HG03520 (cell line): Measurements from ENCODE around the gene CHD9NB.
A peak's percentile ranks its signal among the peaks of the same experiment; 100 is the strongest.
"Not testable (repeated sequence)": the region's sequence is repeated elsewhere in the genome, so short reads cannot be mapped to it uniquely, and the experiment has no call there.

Source experiments
- ATAC-seq: cut with Tn5 transposase; IDR thresholded peaks from one replicate; pipeline ENCODE4 v1.9.1; 2021; ENCODE audit warnings: mild to moderate bottlenecking, moderate library complexity; ENCODE audit not compliant: unreplicated experiment

Gene CHD9NB

DNA sequence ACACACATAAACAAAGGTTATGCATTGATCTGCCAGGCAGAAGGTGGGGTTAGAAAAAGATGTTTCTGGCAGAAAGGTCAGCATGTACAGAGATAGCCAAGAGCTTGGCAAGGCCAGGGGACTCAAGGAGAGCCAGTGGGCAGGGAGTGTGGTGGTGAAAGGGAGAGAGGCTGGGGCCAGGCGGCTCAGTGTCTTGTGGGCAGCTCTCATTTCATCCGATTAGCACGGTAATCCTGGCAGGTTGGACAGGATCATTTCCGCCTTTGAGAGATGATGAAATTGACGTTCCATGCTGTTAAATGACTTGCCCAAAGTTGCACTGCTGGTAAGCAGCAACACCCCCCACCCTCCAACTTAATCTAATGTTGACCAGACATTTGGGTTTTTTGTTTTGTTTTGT lies 5.7 kb upstream of the CHD9NB start:
- no peak for ATAC-seq

DNA sequence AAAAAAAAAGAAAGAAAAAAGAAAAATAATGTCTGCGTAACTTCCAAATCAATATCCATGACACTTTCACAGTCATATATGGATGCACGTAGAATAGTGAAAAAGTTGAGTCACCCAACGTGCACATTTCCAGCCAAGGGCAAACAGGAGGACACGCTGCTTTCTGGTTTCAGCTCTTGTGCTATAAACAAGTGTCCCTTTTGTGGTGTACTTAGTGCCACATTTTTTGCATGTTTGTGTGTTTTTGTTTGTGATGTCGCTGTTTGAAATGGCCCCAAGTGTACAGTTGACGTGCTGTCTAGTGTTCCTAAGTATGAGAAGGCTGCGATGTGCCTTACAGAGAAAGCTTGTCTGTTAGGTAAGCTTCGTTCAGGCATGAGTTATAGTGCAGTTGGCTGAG lies 5.0 kb upstream of the CHD9NB start:
- no peak for ATAC-seq

DNA sequence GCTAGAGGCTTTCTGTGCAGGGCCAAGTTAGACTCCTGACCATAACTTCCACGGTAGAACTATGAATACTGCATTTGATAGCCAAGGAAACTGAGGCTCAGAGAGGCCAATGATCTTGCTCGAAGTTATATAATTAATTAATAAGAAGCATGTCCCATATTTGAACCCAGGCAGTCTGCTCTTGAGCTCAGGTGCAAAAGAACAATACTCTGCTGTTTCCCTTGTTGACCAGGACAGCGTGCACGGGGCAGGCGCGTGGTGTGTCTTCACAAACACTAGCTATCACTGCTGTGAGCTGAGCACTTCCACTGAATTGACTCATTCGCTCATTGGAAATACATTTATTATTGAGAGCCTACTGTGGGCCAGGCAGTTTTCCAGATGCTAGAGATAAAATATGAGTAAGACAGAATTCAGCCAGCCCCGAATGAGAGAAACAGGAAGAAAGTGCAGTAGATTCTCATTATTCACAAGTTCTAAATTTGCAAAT lies 3.7 kb upstream of the CHD9NB start:
- no peak for ATAC-seq

DNA sequence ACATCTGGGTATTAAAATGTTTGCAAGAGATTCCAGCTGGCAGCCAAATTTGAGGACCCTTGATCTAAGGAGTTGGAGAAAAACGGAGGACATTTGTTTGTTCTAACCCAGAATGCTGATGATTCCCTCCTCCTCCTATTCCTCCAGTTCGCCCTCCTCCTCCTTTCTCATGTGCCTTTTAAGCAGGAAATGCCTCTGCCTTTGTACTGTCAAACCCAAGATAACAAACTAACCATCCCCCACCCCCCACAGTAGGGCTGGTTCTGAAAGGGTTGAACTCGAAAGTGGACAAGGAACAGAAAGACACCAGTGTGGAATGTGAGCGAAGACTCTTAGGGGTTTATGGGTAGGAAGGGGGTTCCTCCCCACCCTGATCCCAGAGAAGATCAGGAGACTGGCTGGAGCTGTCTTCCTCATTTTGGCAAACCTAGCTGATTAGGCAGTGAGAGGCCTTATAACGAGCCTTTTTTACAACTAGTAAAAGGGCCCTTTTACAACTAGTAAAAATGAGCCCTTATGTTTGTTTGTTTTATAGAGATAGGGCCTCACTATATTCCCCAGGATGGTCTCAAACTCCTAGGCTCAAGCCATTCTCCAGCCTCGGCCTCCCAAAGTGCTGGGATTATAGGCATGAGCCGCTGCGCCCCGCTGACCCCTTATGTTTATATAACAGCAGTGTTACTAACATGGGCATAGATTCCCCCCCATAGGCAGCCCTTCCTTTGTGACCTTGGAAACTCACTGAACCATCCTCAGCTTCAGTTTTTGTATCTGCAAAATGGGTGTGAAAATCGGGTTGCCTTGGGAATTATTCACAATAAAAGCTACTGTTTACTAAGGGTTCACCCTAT lies 3.1 kb upstream of the CHD9NB start:
- no peak for ATAC-seq

DNA sequence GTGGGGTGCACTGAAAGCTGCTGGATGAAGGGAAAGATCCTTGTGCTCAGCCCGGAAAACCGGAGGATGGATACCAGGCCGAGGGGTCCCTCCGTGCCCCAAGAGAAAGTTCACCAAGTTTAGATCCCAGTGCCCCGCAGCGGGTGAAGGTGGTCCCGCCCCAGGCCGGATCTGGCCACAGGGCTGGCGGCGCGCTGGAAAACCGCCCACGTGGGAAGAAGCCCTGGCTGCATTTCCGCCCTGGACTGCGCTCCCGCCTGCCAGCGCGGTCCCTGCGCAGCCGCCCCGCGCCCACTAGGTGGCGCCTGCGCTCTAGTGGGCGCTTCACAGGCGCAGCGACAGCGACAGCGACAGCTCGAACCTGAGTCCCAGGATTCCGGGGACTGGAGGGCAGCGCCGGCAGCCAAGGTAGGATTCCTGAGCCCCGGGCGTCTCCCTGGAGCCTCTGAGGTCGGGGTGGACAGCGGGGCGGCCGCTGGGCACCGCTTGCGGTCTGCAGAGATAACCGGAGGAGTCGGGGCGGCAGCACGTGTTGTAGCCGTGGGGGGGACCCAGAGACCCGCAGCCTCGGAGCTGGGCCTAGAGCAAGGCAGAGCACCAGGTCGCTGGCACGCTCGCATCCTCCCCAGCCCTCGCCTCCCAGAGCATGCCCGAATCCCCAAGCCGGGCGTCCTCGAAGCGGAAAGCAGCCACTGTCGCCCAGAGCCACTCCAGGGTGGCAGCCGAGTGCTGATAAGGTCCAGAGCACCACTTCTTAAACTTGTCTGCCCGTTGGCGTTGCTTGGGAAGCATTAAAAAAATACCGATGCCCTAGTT lies 2.2 kb upstream of the CHD9NB start, which contains the start of gene CHD9:
TSS of gene CHD9 (plus strand) at position 322 of the 816 bp plus-strand sequence. CDS start 101,099 bp downstream, outside the sequence.
- peak; percentile 84 for ATAC-seq

DNA sequence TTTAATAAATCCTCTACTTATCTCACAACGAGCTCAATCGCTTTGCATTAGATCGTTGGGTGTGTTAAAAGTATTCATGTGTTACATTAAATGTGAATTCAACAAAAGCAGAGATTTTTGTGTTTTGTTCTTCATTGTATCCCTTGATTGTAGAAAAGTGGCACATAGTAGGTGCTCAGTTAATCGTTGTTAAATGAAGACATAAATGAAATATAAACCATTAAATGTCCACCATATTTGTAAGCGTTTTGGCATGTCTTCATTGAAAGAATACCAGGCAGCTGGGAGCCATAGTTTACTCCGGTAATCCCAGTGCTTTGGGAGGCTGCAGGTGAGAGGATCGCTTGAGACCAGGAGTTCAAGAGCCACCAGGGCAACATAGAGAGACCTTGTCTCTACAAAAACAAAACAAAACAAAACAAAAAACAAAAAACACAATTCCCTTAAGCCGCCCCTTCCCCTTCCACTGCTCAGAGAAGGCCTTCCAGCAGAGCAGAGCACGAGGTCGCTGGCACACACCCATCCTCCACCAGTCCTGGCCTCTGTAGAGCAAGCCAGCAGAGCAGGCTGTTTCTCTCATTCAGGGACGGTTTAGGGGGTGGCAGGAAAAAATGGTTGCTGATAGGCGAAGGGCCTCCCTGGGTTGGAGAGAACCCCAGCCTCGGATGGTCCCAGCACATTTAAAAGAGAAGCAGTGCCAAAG lies 1.4 kb upstream of the CHD9NB start:
- ATAC-seq: peak; percentile 30

DNA sequence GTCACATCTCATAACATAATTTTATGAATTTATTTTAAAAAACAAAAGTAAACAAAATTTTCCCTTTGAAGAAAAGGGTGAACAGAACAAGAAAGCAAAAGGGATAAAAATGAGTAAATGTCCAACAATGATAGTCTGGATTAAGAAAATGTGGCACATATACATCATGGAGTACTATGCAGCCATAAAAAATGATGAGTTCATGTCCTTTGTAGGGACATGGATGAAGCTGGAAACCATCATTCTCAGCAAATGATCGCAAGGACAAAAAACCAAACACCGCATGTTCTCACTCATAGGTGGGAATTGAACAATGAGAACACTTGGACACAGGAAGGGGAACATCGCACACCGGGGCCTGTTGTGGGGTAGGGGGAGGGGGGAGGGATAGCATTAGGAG lies 1.4 kb downstream of the CHD9NB start:
- ATAC-seq: not testable (repeated sequence)

DNA sequence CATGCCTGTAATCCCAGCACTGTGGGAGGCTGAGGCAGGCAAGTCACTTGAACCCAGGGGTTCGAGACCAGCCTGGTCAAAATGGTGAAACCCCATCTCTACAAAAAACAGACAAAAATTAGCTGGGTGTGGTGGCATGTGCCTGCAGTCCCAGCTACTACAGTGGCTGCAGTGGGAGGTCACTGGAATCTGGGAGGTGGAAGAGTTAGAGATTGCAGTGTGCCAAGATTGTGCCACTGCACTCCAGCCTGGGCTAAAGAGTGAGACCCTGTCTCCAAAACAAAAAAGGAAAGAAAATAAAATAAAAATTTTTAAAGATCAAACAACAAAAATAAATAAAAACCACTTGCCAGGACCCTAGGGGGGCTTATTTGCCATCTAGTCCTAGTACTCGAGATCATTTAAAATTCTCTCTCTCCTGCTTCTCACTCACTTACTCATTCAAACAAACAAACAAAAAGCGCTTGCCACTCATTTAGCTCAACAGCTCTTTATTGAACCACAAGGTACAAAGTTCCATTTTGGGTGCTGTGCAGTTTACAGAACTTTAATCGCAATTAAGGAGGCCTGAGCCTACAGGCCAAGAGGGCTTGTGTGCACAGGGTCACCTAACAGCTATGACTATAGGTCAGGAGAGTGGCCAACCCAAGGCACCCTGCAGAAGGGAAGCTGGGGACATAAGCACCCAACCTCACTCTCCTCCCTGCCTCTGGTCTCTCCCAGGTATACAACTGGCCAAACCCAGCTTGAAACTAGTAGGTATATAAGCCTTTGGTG lies 4.4 kb downstream of the CHD9NB start:
- ATAC-seq: no peak

DNA sequence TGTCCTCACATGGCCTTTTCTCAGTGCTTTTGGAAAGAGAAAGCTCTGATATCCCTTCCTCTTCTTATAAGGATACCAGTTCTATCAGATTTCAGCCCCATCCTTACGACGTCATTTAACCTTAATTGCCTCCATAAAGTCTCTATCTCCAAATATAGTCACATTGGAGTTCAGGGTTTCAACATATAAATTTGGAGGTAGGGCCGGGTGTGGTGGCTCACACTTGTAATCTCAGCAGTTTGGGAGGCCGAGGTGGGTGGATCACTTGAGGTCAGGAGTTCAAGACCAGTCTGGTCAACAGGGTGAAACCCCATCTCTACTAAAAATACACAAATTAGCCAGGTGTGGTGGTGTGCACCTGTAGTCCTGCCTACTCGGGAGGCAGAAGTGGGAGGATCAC lies 5.2 kb downstream of the CHD9NB start:
- ATAC-seq: not testable (repeated sequence)

DNA sequence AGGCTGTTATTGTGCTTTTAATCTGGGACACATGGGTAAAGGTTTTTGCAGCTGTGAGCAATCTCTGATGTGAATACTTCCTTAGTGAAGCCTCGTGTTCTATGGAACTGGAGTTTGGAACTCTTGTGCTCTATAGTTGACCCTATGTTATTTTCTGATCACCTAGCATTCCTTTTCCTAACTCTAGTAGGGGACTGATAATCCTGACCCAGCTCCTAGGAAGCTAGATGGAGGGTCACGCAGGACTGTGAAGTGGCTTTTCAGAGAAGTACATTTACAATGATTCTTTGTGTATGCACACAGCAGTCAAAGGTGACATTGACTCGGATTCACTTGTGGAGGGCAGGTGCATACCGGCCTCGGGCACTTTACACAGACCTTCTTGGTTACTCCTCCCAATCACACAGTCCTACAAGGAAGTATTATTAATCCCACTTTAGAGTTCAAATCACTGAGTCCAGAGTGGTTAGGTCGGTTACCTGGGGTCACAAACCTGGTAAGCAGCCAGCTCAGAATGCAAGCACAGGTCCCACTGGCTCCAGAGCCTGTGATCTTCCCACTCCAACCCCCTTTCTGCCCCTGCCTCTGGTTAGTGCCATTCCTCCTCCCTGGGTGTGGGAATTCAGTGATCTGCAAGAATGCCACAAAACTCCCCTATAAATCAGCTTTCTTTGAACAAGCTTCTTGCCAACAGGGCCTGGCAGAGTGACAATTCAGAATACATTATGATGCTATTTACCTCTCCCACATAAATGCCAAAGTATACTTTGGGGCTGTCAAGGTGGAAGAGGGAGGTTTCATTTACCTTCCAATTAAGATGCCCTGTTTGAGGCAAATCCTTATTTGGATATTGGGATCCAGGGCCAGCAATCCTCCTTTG lies 7.1 kb downstream of the CHD9NB start:
- no peak for ATAC-seq

DNA sequence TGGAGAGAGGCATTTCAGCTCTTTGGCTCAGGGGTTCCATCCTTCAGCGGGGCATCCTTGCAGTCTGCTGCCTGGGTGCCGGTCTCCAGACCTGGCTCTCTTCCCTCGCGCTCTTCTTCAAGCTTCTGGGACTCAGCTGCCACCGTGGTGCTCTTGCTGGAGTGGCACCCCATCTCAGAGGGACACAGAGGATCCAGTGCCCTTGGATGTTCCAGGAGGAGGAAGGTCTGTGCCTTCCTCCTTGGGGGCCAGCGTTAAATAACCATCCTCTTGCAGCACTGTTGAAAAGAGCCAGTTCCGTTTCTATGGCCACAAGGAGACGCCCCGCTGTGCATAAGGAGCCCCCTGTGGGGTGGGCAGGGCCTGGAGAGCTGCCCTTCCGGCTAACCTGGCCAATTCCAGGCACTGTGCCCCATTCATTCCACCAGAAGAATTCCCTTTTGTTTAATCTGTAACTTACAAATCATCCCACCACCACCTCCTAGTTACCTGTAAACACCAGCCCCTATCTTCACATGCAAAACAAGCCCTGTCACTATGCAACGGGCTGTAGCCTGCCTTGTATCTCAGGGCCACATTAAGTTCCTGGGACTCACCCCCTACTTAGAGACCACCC lies 8.6 kb downstream of the CHD9NB start:
- no peak for ATAC-seq

DNA sequence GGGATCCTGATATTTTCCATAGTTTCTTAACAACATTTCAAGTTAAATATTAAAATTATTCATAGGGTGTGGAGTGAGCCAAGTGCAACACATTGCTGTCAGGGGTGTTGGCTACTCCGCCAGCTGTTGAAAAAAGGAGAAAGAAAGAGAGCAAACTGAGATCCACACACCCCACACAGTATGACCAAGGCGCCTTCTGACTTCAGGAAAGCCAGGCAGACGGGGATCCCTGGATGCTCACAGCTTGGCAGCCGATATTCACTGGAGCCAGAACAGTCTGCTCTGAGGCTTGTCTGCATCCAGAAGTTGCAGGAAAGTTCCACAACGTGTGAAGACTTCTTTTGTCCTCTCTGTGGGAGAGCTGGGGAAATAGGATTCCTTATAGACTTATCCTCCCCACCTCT lies 9.3 kb downstream of the CHD9NB start:
- no peak for ATAC-seq

DNA sequence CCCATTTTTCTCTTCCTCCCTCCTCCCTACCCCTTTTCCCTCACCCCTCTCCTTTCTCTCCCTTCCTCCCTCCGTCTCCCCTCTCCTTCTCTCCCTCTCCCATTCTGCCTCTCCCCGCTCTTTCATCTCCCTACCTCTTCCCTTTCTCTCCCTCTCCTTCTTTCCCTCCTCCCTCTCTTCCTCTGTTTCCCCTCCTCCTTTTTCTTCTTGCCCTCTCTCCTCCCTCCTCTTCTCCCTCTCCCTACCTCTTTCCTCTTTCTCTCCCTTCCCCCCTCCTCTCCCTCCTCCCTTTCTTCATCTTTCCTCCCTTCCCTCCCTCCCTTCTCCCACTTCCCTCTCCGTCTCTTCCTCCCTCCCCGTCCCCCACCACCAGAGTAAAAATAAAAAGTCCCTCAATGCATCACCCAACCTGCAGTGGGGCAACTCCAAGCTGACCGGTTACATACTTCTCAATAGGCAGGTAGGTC lies 10.4 kb downstream of the CHD9NB start:
- no peak for ATAC-seq

DNA sequence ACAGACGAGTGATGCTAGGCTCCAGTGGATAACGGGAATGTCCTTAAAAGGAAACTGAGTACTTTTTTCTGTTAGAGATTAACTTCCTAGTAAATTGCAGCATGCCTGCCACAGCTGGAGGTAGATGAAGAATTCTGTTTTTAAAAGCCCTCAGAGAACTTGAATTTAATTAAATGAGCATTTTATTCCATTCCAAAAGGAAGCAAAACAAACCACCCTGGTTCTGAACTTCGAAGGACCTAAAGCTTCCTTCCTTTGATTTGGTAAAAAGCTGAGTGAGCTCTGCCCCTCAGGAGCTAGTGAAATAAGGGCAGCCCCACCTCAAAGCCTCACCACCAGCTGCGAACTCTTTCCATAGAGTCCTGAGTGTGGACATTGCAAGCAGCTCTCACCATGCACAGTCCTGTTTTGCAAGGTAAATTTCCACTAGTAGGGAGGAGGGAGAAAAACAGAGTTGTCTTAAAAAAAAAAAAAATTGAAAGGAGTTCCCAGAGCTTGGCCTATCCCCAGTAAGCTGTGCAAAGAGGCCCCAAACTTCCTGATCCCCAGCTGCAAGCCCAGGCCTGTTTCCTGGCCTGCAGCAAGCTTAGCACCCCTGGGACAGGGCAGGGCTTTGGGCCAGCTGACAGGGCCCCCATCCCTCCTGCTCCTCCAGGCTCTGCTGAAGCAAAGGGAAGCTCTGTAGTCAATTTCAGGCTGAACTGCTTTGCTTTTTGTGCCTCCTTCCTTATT lies 11.2 kb downstream of the CHD9NB start:
- no peak for ATAC-seq

DNA sequence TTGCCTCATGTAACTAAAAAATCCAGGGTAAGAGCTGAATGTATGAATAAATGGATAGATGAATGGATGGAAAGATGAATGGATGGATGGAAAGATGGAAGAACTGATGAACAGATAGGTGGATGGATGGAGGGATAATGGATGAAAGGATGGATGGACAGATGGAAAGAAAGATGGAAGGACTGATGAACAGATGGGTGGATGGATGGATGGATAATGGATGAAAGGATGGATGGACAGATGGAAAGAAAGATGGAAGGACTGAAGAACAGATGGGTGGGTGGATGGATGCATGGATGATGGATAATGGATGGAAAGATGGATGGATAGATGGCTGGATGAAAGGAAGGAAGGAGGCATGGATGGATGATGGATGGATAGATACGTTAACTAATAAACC lies 11.9 kb downstream of the CHD9NB start:
- ATAC-seq: no peak

DNA sequence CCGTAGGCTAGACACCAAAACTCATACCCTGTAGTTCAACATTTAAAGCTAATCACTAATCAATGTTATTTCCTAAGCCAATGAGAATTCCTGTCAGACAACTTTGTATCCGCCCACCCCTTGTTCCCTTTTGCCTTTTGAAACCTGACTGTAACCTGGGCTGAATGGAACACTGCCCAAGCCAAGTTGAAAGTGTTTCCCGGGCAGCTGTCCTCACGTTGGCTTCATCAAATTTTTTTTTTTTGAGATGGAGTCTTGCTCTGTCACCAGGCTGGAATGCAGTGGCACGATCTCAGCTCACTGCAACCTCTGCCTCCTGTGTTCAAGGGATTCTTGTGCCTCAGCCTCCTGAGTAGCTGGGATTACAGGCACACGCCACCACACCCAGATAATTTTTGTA lies 16.0 kb downstream of the CHD9NB start:
- ATAC-seq: not testable (repeated sequence)

DNA sequence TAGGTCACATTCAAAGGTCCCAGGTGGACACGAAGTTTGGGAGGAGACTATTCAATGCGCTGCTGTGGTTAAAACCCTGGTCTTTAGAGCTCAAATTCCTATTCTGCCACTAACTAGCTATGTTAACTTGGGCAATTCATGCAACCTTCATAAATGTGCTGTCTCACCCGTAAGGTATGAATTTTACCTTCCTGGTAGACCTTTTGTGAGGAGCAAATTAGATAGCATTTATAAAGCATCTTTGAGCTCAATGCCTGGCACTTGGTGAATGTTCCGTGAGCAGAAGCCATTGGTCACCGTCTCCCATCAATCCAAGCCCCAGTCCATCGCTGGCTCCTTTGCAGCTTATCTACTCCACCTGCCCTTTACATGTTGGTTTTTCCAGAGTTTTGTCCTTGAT lies 16.6 kb downstream of the CHD9NB start:
- ATAC-seq: no peak
